ENCODE data around the gene IMPG2.

GRCh38 chr3:101279162-101279561, 41.2 kb downstream of the IMPG2 start:
- TF ChIP-seq CTCF (IDR thresholded peaks at IDR 0.05; ENCODE audit: insufficient read depth, low read depth, low read length) (no peak), EZH2 (IDR thresholded peaks at IDR 0.05; ENCODE audit: insufficient read depth, low read length) (no peak)

All from astrocyte (in vitro differentiated cells and primary cell).